Fibroblast of pulmonary artery (primary cell): Measurements from ENCODE around the gene ZCCHC24.
"Not testable (repeated sequence)": the region's sequence is repeated elsewhere in the genome, so short reads cannot be mapped to it uniquely, and the experiment has no call there.

Source experiments
- DNase-seq: peaks from one replicate; pipeline ENCODE4 v3.0.0-alpha.2; 2010; ENCODE audit warnings: low read depth
- H3K4me3 ChIP-seq: replicated peaks from 2 replicates; pipeline ENCODE4 v1.5.1; 2011; ENCODE audit warnings: low read depth, mild to moderate bottlenecking, control low read depth, low read length, moderate library complexity
- TF ChIP-seq, protein P1 (sequence below): IDR thresholded peaks from 2 replicates; pipeline ENCODE4 v1.5.1; 2011; ENCODE audit warnings: mild to moderate bottlenecking, control low read depth, low read length, inconsistent platforms; ENCODE audit errors: missing control alignments

Gene ZCCHC24

DNA sequence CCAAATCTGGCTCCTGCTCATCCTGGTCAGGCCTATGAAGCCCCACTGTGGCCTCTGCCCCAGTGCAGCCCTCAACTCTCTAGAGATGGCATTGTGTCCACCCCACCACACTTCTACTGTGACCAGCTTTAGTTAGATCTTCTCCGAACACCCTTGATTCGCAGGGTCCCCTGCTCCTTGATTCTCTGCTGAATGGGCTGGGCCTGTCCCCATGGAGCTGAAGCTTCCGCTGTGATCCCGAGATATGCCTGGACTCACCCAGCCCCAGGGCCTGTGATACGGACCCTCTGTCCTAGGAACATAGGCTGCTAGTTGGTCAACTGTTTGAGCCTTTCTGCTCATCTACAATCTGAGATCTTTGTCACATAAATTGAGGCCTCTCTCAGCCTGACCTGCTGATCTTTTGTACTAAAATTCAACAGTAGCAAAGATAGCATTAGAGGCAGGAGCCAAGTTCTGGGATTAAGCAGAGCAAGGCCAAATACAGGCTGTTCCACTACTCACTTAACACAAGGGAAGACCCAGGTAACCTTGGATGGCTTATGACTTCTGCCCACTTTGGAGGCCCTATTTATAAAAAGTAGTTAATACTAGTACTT is 104.7 kb downstream of the ZCCHC24 start:
- H3K4me3 ChIP-seq: no peak overlapping the region
- no peak for DNase-seq
- TF ChIP-seq, protein P1, sequence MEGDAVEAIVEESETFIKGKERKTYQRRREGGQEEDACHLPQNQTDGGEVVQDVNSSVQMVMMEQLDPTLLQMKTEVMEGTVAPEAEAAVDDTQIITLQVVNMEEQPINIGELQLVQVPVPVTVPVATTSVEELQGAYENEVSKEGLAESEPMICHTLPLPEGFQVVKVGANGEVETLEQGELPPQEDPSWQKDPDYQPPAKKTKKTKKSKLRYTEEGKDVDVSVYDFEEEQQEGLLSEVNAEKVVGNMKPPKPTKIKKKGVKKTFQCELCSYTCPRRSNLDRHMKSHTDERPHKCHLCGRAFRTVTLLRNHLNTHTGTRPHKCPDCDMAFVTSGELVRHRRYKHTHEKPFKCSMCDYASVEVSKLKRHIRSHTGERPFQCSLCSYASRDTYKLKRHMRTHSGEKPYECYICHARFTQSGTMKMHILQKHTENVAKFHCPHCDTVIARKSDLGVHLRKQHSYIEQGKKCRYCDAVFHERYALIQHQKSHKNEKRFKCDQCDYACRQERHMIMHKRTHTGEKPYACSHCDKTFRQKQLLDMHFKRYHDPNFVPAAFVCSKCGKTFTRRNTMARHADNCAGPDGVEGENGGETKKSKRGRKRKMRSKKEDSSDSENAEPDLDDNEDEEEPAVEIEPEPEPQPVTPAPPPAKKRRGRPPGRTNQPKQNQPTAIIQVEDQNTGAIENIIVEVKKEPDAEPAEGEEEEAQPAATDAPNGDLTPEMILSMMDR: no peak

DNA sequence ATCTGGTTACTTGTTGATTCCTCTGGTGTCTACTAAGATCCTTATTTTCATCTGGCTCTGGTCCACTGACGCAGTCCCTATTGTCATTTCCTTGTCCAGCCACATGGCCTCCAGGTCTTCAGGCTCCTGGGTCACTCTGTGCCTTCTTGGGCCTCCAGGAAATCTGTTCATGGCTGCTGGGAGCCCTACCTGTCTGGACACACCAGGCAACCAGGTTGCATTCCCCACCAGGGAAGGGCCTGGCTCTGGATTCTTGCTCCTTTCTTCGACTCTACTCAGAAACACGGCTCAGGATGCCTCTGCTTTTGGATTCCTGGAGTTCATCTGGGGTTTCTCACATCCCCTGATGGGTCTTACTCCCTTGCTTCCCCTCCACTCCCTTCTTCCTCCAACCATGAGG is 106.2 kb downstream of the ZCCHC24 start:
- no peak overlapping the region for H3K4me3 ChIP-seq
- TF ChIP-seq, protein P1: no peak
- no peak for DNase-seq

DNA sequence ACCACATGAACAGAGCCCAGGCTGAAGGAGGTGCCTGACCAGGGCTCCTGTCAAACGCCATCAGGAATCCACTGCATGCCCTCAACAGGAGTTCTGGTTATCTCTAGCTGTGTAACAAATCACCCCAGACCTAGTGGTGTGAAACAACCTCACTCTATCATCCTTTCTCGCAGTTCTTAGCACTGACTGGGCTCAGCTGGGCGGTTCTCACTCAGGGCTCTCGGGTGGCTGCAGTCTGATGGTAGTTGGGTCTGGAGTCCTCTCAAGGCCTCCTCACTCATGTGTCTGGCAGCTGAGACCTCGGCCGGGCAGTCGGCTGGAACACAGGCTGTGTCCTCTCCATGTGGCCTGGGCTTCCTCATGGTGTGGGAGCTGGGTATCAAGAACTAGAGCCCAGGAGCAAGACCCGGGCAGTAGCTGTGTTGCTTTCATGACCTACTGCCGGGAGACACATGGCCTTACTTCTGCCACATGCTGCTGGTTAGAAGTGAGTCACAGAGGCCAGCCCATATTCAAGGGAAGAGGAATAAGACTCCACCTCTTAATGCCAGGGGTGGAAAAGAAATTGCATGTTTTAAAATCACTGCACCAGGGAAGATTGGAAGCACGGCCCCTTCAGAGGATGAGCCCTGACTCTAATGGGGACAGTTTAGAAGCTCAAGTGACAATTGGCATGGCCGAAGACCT is 107.5 kb downstream of the ZCCHC24 start:
- not testable (repeated sequence) for DNase-seq, H3K4me3 ChIP-seq

DNA sequence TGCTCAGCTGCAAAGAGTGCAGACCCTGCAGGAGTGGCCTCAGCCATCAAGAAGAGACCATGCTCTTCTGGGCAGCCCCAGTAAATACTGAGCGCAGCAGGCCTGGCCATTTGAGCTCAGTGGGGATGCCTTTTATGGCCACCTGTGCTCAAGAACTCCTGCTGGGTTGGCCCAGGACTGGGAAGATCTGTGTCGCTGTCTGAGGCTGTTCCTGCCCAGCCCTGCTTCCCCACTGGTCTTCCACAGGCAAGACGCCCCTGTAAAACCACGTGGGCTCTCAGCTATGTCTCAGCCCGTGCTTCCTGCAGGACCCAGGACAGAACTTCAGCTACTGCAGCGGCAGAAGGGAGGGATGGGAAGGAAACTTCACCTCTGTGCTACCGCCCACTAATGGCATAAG is 108.7 kb downstream of the ZCCHC24 start:
- DNase-seq: no peak
- TF ChIP-seq, protein P1: no peak
- no peak overlapping the region for H3K4me3 ChIP-seq

DNA sequence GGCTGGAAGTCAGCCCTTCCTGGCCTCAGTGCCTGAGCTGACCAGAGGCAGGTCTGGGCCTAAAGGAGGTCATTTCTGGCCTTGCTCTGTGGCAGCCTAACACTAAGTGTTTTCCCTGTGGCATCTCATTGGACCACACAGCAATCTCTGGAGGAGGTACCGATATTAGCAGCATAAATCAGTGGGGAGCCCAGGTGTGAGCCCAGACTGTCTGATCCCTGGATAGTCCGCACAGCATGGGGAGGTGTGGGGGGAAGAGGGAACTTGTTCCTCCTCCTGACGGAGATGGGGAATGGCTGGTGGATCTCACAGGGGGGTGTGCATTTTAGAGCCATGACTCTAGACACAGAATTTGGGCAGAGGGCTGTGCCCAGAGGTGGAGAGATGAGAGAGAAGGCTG is 109.1 kb downstream of the ZCCHC24 start:
- TF ChIP-seq, protein P1: no peak
- no peak for DNase-seq
- H3K4me3 ChIP-seq: no peak overlapping the region

DNA sequence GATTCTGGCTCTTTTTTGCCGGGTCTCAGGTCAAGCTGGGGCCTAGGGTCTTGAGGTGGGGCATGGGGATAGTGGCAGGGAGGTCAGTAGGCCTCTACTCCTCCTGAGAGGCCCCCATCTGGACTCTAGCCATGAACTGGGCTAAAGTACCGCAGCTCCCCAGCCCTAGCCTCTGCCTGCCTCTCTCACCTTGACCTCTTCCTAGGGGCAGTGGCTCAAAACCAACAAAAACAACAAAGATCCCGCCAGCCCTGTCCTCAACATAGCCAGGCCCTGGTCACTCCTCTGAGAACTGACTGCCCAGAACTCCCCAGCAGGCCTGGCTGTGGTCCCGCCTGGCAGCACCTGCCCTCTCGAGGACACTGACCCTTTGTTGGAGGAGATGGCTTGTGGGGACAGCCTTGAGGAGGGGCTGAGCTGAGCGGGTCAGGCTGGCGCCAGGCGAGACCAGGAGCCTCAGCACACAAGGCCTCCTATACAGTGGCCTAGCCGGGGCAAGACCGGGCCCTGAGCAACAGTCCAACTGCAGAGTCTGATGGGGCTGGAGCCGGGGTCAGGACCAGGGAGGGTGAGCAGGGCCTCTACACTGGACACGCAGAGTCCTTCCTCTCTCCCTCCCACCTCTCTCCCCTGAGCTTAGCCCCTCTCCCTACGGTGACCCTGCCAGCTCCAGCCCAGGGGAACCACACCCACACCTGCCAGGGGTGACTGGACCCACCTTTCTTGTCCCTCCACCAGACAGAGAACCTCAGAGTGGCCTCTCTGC is 109.8 kb downstream of the ZCCHC24 start:
- TF ChIP-seq, protein P1: no peak
- no peak for DNase-seq
- no peak overlapping the region for H3K4me3 ChIP-seq

DNA sequence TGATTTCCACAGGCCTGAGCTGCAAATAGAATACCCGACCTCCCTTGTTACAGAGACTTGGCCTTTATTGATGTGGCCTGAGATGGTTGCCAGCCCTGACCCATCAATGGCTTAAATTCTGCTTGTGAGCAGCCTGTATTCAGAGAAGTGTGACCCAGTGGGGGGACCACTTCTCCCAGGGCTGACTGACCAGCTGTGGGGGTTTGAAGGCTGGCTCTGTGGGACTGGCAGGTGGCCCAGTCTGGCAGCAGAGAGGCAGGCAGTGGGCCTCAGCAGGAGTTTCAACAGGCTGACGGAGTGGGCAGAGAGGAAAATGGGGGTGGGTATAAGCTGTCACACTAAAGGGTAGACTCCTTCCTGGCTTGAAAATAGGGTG is 110.3 kb downstream of the ZCCHC24 start:
- H3K4me3 ChIP-seq: no peak overlapping the region
- DNase-seq: no peak
- TF ChIP-seq, protein P1: no peak
